Muscle layer of colon (tissue), 2 donors: Measurements from ENCODE around the gene OPCML.

ENCODE experiments used
- H3K27ac ChIP-seq: one replicate; pipeline ENCODE4 v1.7.0; 2013; ENCODE audit warnings: low read depth, mild to moderate bottlenecking, low read length, moderate library complexity
- H3K27me3 ChIP-seq, 2 donors: one replicate each; pipeline ENCODE4 v1.7.0; 2013; ENCODE audit warnings: low read length in 2 of 2, mild to moderate bottlenecking in 2 of 2; ENCODE audit not compliant: insufficient read depth in 2 of 2, control insufficient read depth in 1 of 2
- H3K36me3 ChIP-seq: one replicate; pipeline ENCODE4 v1.7.0; 2013; ENCODE audit warnings: mild to moderate bottlenecking, low read length; ENCODE audit not compliant: insufficient read depth
- H3K4me1 ChIP-seq: one replicate; pipeline ENCODE4 v1.7.0; 2013; ENCODE audit warnings: mild to moderate bottlenecking, low read length; ENCODE audit not compliant: insufficient read depth
- H3K4me3 ChIP-seq, 2 donors: one replicate each; pipeline ENCODE4 v1.7.0; 2013; ENCODE audit warnings: low read length in 2 of 2, low read depth in 1 of 2, mild to moderate bottlenecking in 1 of 2, moderate library complexity in 1 of 2
- H3K9ac ChIP-seq: one replicate; pipeline ENCODE4 v1.7.0; 2013; ENCODE audit warnings: low read length
- H3K9me3 ChIP-seq: one replicate; pipeline ENCODE4 v1.7.0; 2013; ENCODE audit warnings: mild to moderate bottlenecking, low read length
- donor health status: abdominal sarcoma.
- donor health status: Adenocarcinoma of cecum.

OPCML gene

GRCh38 chr11:133555034-133555433 lies 22.7 kb upstream of the OPCML start:
- Histone ChIP-seq H3K36me3 (no peaks in the 10 kb centered on the region), H3K9me3 (no peaks in the 10 kb centered on the region), H3K4me1 (no peaks in the 10 kb centered on the region), H3K4me3 (no peak overlapping the region), H3K27ac (no peak overlapping the region), H3K27me3 (peaks cover 0 to 13% of the 10 kb centered on the region in 2 donors), H3K9ac (no peak overlapping the region)

GRCh38 chr11:133553885-133554740 lies 21.8 kb upstream of the OPCML start:
- H3K27me3 ChIP-seq = peaks cover 0 to 13% of the 10 kb centered on the region in 2 donors
- H3K4me3 ChIP-seq = no peak overlapping the region
- no peak overlapping the region for H3K9ac ChIP-seq
- H3K9me3 ChIP-seq = no peaks in the 10 kb centered on the region
- no peaks in the 10 kb centered on the region for H3K4me1 ChIP-seq
- H3K36me3 ChIP-seq = no peaks in the 10 kb centered on the region
- no peak overlapping the region for H3K27ac ChIP-seq

- Histone ChIP-seq H3K27ac (no peak overlapping the region), H3K4me1 (peaks cover 5% of the 10 kb centered on the region), H3K27me3 (peaks cover 0 to 13% of the 10 kb centered on the region in 2 donors), H3K9me3 (no peaks in the 10 kb centered on the region), H3K4me3 (no peak overlapping the region), H3K36me3 (no peaks in the 10 kb centered on the region), H3K9ac (no peak overlapping the region)
Measured at GRCh38 chr11:133552938-133553337, 20.6 kb upstream of the OPCML start.

GRCh38 chr11:133551064-133551463 lies 18.8 kb upstream of the OPCML start:
- H3K27ac ChIP-seq = no peak overlapping the region
- no peaks in the 10 kb centered on the region for H3K36me3 ChIP-seq
- peaks cover 6% of the 10 kb centered on the region for H3K4me1 ChIP-seq
- H3K4me3 ChIP-seq = no peak overlapping the region
- no peaks in the 10 kb centered on the region for H3K9me3 ChIP-seq
- peaks cover 0 to 21% of the 10 kb centered on the region in 2 donors for H3K27me3 ChIP-seq
- H3K9ac ChIP-seq = no peak overlapping the region

GRCh38 chr11:133549826-133550225 lies 17.5 kb upstream of the OPCML start:
- H3K9ac ChIP-seq = no peak overlapping the region
- H3K36me3 ChIP-seq = no peaks in the 10 kb centered on the region
- H3K9me3 ChIP-seq = no peaks in the 10 kb centered on the region
- H3K27ac ChIP-seq = no peak overlapping the region
- H3K4me3 ChIP-seq = no peak overlapping the region
- H3K27me3 ChIP-seq = peaks cover 6 to 20% of the 10 kb centered on the region in 2 donors
- peaks cover 6% of the 10 kb centered on the region for H3K4me1 ChIP-seq

GRCh38 chr11:133548641-133549040 lies 16.3 kb upstream of the OPCML start:
- Histone ChIP-seq H3K27ac (no peak overlapping the region), H3K27me3 (peaks cover 6 to 16% of the 10 kb centered on the region in 2 donors), H3K9me3 (no peaks in the 10 kb centered on the region), H3K9ac (no peak overlapping the region), H3K4me3 (no peak overlapping the region), H3K4me1 (peaks cover 6% of the 10 kb centered on the region), H3K36me3 (no peaks in the 10 kb centered on the region)

GRCh38 chr11:133547808-133548494 lies 15.7 kb upstream of the OPCML start:
- H3K4me1 ChIP-seq = peaks cover 6% of the 10 kb centered on the region
- H3K9ac ChIP-seq = no peak overlapping the region
- H3K36me3 ChIP-seq = no peaks in the 10 kb centered on the region
- no peak overlapping the region for H3K4me3 ChIP-seq
- peaks cover 6 to 12% of the 10 kb centered on the region in 2 donors for H3K27me3 ChIP-seq
- H3K9me3 ChIP-seq = no peaks in the 10 kb centered on the region
- H3K27ac ChIP-seq = no peak overlapping the region

- Histone ChIP-seq H3K4me1 (peaks cover 6% of the 10 kb centered on the region), H3K9me3 (no peaks in the 10 kb centered on the region), H3K36me3 (no peaks in the 10 kb centered on the region), H3K27ac (no peak overlapping the region), H3K4me3 (no peak overlapping the region), H3K9ac (no peak overlapping the region), H3K27me3 (peaks cover 6 to 8% of the 10 kb centered on the region in 2 donors)
Measured at GRCh38 chr11:133545199-133545803, 13.0 kb upstream of the OPCML start.

- Histone ChIP-seq H3K36me3 (no peaks in the 10 kb centered on the region), H3K4me3 (no peak overlapping the region), H3K9me3 (no peaks in the 10 kb centered on the region), H3K4me1 (no peaks in the 10 kb centered on the region), H3K27me3 (peaks cover 4 to 6% of the 10 kb centered on the region in 2 donors), H3K27ac (no peak overlapping the region), H3K9ac (no peak overlapping the region)
Measured at GRCh38 chr11:133541720-133542095, 9.4 kb upstream of the OPCML start.

- Histone ChIP-seq H3K36me3 (no peaks in the 10 kb centered on the region), H3K9me3 (no peaks in the 10 kb centered on the region), H3K4me1 (no peaks in the 10 kb centered on the region), H3K27ac (no peak overlapping the region), H3K4me3 (no peak overlapping the region), H3K27me3 (peaks cover 0 to 6% of the 10 kb centered on the region in 2 donors), H3K9ac (no peak overlapping the region)
Measured at GRCh38 chr11:133541021-133541719, 8.9 kb upstream of the OPCML start.

- Histone ChIP-seq H3K4me3 (no peak overlapping the region), H3K9ac (no peak overlapping the region), H3K9me3 (no peaks in the 10 kb centered on the region), H3K4me1 (no peaks in the 10 kb centered on the region), H3K27me3 (peaks cover 7 to 9% of the 10 kb centered on the region in 2 donors), H3K27ac (no peak overlapping the region), H3K36me3 (no peaks in the 10 kb centered on the region)
Measured at GRCh38 chr11:133536198-133536597, 3.9 kb upstream of the OPCML start.
